ENCODE results near the gene KRTAP6-3. TPM values are rescaled to one million over a fixed set of nuclear protein-coding genes. Genes with fewer than 3 reads are reported as not detected.

KRTAP6-3 gene
- total RNA-seq, 4 donors from 2014 or later: not detected

DNA sequence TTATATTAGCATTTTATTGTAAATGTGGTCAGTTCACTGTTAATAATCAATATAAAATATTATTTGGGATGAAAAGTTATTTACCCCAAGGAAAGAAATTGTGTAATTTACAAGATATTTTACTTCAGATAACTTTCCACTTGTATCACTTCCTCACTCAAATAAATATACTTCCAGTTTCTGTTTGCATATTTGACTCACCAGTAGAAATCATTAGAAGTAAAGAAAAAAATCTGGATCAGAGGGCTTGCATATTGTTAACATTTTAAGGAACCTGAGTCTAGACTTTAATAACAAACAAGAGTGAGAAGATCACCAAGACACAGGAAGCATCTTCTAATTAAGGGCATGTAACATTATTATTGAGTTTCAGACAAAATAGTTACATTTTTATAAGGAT lies 27.8 kb downstream of the KRTAP6-3 start:
- Histone ChIP-seq H3K36me3 (no peaks in the 10 kb centered on the region), H3K9me3 (peaks cover 0 to 13% (median 0%) of the 10 kb centered on the region in 3 donors), H3K27me3 (no peaks in the 10 kb centered on the region), H3K27ac (no peak overlapping the region), H3K4me3 (no peak overlapping the region), H3K4me1 (no peaks in the 10 kb centered on the region)
- intact Hi-C loops (cut with DNase I): no loop called here
- TF ChIP-seq POLR2A (IDR thresholded peaks at IDR 0.05) (no peak), CTCF (IDR thresholded peaks at IDR 0.05) (no peak)
- DNase-seq: no peak

GRCh38 chr21:30620522-30620921 lies 28.3 kb downstream of the KRTAP6-3 start, which contains the start of gene KRTAP20-4:
TSS of gene KRTAP20-4 (plus strand) at chr21:30620627.
- no peak within 1 kb of the TSS for H3K27ac ChIP-seq
- intact Hi-C loops (cut with DNase I): no loop called here
- 54 to 72% methylated on average over 3 of the region's 3 CpGs for WGBS, 2 donors
- H3K4me1 ChIP-seq: no peaks in the 10 kb centered on the region
- no peaks in the 10 kb centered on the region for H3K27me3 ChIP-seq
- H3K9me3 ChIP-seq: peaks cover 0 to 17% (median 0%) of the 10 kb centered on the region in 3 donors
- DNase-seq: no peak
- no peak within 1 kb of the TSS for H3K4me3 ChIP-seq
- no peak for TF ChIP-seq CTCF (IDR thresholded peaks at IDR 0.05)
- no peak for TF ChIP-seq POLR2A (IDR thresholded peaks at IDR 0.05)
- H3K36me3 ChIP-seq: no peaks in the 10 kb centered on the region

GRCh38 chr21:30623362-30623761 lies 31.1 kb downstream of the KRTAP6-3 start:
- intact Hi-C loops (cut with DNase I): no loop called here
- Histone ChIP-seq H3K36me3 (no peaks in the 10 kb centered on the region), H3K4me3 (no peak overlapping the region), H3K4me1 (no peaks in the 10 kb centered on the region), H3K27me3 (no peaks in the 10 kb centered on the region), H3K9me3 (peaks cover 0 to 20% (median 0%) of the 10 kb centered on the region in 3 donors), H3K27ac (no peak overlapping the region)
- DNase-seq: no peak
- TF ChIP-seq POLR2A (IDR thresholded peaks at IDR 0.05) (no peak), CTCF (IDR thresholded peaks at IDR 0.05) (no peak)
- 75 to 78% methylated on average over 3 of the region's 3 CpGs for WGBS, 2 donors

DNA sequence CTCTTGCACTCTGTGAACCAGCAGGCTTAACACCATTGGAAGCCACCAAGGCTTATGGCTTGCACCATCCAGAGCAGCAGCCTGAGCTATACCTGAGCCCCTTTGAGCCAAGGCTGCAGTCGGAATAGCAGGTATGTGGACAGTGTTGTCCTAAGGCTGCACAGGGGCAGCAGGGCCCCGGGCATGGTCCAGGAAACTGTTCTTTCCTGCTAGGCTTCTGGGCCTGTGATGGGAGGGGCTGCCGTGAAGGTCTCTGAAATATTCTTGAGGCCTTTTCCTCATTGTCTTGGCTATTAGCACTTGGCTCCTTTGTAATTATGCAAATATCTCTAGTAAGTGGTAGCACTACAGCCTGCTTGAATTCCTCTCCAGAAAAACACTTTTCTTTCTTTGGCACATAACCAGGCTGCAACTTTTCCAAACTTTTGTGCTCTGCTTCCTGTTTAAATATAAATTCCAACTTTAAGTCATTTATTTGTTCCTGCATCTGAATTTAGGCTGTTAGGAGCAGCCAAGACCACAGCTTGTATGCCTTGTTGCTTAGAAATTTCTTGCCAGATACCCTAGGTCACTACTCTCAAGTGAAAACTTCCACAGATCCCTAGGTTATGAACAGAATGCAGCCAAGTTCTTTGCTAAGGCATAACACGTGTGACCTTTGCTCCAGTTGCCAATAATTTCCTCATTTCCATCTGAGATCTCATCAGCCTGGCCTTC lies 33.4 kb downstream of the KRTAP6-3 start:
- Histone ChIP-seq H3K4me1 (no peaks in the 10 kb centered on the region), H3K36me3 (no peaks in the 10 kb centered on the region), H3K9me3 (peaks cover 0 to 20% (median 0%) of the 10 kb centered on the region in 3 donors), H3K27ac (no peak overlapping the region), H3K27me3 (no peaks in the 10 kb centered on the region), H3K4me3 (no peak overlapping the region)
- TF ChIP-seq CTCF (IDR thresholded peaks at IDR 0.05) (no peak), POLR2A (IDR thresholded peaks at IDR 0.05) (no peak)
- 49 to 70% methylated on average over 4 of the region's 4 CpGs for WGBS, 2 donors
- DNase-seq: no peak
- intact Hi-C loops (cut with DNase I): no loop called here

- H3K36me3 ChIP-seq: no peaks in the 10 kb centered on the region
- TF ChIP-seq POLR2A (IDR thresholded peaks at IDR 0.05) (no peak), CTCF (IDR thresholded peaks at IDR 0.05) (no peak)
- WGBS, 2 donors: 72 to 75% methylated on average over 4 of the region's 4 CpGs
- no peaks in the 10 kb centered on the region for H3K27me3 ChIP-seq
- no peak overlapping the region for H3K4me3 ChIP-seq
- H3K27ac ChIP-seq: no peak overlapping the region
- DNase-seq: no peak
- H3K4me1 ChIP-seq: no peaks in the 10 kb centered on the region
- intact Hi-C loops (cut with DNase I): no loop called here
- peaks cover 0 to 15% (median 0%) of the 10 kb centered on the region in 3 donors for H3K9me3 ChIP-seq
These were observed 35.9 kb downstream of the KRTAP6-3 start for GRCh38 chr21:30628109-30628508.

All from esophagus squamous epithelium (tissue), 5 donors.